Pancreas (tissue), 10 donors: ENCODE results near the gene PRSS33. TPM values are rescaled to one million over a fixed set of nuclear protein-coding genes. Genes with fewer than 3 reads are reported as not detected.
A peak's percentile ranks its signal among the peaks of the same experiment; 100 is the strongest.

ENCODE experiments used
- ATAC-seq, 4 donors: fragments of 200-7000 bp; cut with Tn5 transposase; one replicate each; pipeline versions ENCODE4 v1.8.0 to v1.9.1; 2020; ENCODE audit warnings: mild to moderate bottlenecking in 4 of 4, moderate library complexity in 4 of 4
- DNase-seq, 6 donors: peaks; one replicate each; pipeline ENCODE4 v3.0.0-alpha.2; 2020
- FAIRE-seq: peaks from 2 replicates; lab custom pipeline; 2012; peaks lifted over from hg19 to GRCh38; lab: Jason Lieb, UNC
- H3K27ac ChIP-seq, 4 donors: fragments of 200-600 bp; sonication (generic); 1 replicate in 3 of 4; 2 replicates in 1 of 4; pipeline versions ENCODE4 v1.5.0 to v1.8.0; 2020
- H3K27me3 ChIP-seq, 4 donors: fragments of 200-600 bp; one replicate each; pipeline ENCODE4 v1.8.0; 2021
- H3K36me3 ChIP-seq, 3 donors: fragments of 200-600 bp; sonication (generic) in 1 of 3; one replicate each; pipeline versions ENCODE4 v1.5.0 to v1.8.0; 2020 to 2021
- H3K4me1 ChIP-seq, 3 donors: fragments of 200-600 bp; one replicate each; pipeline ENCODE4 v1.8.0; 2021
- H3K4me3 ChIP-seq, 4 donors: fragments of 200-600 bp; sonication (generic) in 2 of 4; one replicate each; pipeline versions ENCODE4 v1.5.0 to v1.8.0; 2020 to 2021
- H3K9me3 ChIP-seq, 4 donors: fragments of 200-600 bp; one replicate each; pipeline ENCODE4 v1.8.0; 2021
- WGBS, 2 donors: extraction: QIAGEN DNeasy Blood & Tissue Kit; methylation state at CpG; one replicate each; pipeline ENCODE4 v1.1.7; 2013; 5-methylcytosine and 5-hydroxymethylcytosine counted together
- intact Hi-C, 3 donors: fragments of 100-400 bp; cut with DNase I; formaldehyde crosslinking; loops; one replicate each; pipeline versions ENCODE4 v1.11.1 to v1.14.2; 2022
- polyA plus RNA-seq, 2 donors: library from polyadenylated mRNA; stranded (reverse); fragments of 200-250 nt; gene quantifications; one replicate each; pipeline ENCODE4 v1.2.3, GENCODE V29; 2013
- total RNA-seq, 6 donors: library from RNA; stranded (reverse); fragmentation: NEBNext Ultra II Directional in 4 of 6; extraction: Animal tissue kit (Norgen Biotek cat#: 25700) in 4 of 6; gene quantifications; one replicate each; pipeline versions ENCODE4 v1.2.1 to v1.2.4, GENCODE V29; 2021 to 2023
- TF ChIP-seq, protein P1 (sequence below), 4 donors: fragments of 200-600 bp; sonication (generic) in 3 of 4; IDR thresholded peaks; one replicate each; pipeline versions ENCODE4 v1.5.0 to v1.8.0; 2021; ENCODE audit warnings: antibody characterized with exemption in 4 of 4
- donor health status: healthy with polysubstance abuse.
- donor health status: DM: no; HTN: no; CAD: no; lungs with moderate emphysema.
- donor health status: DM: no; HTN: no; CAD: no.
- donor health status: control.
- donor health status: control.
- donor health status: Bipolar disorder and iron deficiency.
- donor health status: DM: yes; HTN: yes; CAD: no.
- donor health status: DM: no; HTN: no; CAD: no.
- donor health status: DM: no; HTN: no; CAD: no.
- donor health status: DM: yes; HTN: yes; CAD: no.

The PRSS33 gene
- total and polyA plus RNA-seq, 8 donors: 0.05 TPM; not detected in 7

DNA sequence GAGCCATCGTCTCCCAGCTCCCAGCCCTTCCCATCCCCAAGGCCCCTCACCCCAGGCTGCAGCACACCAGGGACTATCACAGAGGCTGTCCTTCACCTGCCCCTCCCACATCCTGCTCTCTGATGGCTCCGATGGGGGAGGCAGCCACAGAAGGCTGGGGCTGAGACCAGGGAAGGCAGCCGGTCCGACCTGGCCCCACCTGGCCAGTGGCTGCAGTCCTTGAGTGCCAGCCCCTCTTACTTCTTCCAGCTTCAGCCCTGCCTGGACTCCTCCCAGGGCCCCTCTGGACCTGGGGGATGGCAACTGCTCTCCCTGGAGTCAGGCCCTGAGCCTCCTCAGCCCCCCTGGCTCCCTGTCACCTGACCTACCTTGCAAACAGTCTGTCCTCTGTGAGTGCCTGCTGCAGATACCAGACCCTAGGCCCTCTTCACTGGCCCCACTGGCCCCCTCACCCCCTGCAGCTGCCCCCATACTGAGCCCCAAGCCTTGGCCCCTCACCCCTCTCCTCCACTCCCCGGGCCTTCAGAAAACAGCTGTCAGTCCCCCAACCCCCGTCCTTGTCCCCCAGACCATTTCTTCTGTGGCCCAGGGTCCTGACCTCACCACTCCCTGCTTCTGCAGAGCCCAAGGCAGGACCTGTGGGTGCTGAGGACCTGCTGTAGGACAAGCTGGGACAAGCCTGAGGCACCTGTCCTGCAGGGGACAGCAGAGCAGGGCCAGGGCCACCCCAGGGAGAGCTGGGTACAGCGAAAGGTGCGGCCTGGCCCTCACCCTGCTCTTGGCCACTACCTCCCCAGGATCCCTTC, 47.5 kb downstream of the PRSS33 start:
- no peak overlapping the region for H3K4me3 ChIP-seq
- ATAC-seq (no peak), FAIRE-seq (no peak), DNase-seq (no peak)
- intact Hi-C loops: no loop called here
- TF ChIP-seq, protein P1, sequence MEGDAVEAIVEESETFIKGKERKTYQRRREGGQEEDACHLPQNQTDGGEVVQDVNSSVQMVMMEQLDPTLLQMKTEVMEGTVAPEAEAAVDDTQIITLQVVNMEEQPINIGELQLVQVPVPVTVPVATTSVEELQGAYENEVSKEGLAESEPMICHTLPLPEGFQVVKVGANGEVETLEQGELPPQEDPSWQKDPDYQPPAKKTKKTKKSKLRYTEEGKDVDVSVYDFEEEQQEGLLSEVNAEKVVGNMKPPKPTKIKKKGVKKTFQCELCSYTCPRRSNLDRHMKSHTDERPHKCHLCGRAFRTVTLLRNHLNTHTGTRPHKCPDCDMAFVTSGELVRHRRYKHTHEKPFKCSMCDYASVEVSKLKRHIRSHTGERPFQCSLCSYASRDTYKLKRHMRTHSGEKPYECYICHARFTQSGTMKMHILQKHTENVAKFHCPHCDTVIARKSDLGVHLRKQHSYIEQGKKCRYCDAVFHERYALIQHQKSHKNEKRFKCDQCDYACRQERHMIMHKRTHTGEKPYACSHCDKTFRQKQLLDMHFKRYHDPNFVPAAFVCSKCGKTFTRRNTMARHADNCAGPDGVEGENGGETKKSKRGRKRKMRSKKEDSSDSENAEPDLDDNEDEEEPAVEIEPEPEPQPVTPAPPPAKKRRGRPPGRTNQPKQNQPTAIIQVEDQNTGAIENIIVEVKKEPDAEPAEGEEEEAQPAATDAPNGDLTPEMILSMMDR (IDR thresholded peaks at IDR 0.05): no peak
- WGBS, 2 donors: 60 to 74% methylated on average over 7 to 8 of the region's 8 CpGs
- no peaks in the 10 kb centered on the region for H3K36me3 ChIP-seq
- no peak overlapping the region for H3K27ac ChIP-seq
- no peaks in the 10 kb centered on the region for H3K27me3 ChIP-seq
- H3K9me3 ChIP-seq: no peaks in the 10 kb centered on the region
- H3K4me1 ChIP-seq: no peaks in the 10 kb centered on the region

- Histone ChIP-seq H3K4me1 (no peaks in the 10 kb centered on the region), H3K27ac (no peak overlapping the region), H3K9me3 (no peaks in the 10 kb centered on the region), H3K36me3 (no peaks in the 10 kb centered on the region), H3K27me3 (no peaks in the 10 kb centered on the region), H3K4me3 (no peak overlapping the region)
- FAIRE-seq (no peak), ATAC-seq (no peak), DNase-seq (peak in 1 of 6 donors; percentile 55)
- TF ChIP-seq, protein P1 (IDR thresholded peaks at IDR 0.05): no peak
- intact Hi-C loops: no loop called here
- 81 to 82% methylated on average over 5 of the region's 5 CpGs for WGBS, 2 donors
These were observed 48.7 kb downstream of the PRSS33 start for GRCh38 chr16:2738615-2739014.

DNA sequence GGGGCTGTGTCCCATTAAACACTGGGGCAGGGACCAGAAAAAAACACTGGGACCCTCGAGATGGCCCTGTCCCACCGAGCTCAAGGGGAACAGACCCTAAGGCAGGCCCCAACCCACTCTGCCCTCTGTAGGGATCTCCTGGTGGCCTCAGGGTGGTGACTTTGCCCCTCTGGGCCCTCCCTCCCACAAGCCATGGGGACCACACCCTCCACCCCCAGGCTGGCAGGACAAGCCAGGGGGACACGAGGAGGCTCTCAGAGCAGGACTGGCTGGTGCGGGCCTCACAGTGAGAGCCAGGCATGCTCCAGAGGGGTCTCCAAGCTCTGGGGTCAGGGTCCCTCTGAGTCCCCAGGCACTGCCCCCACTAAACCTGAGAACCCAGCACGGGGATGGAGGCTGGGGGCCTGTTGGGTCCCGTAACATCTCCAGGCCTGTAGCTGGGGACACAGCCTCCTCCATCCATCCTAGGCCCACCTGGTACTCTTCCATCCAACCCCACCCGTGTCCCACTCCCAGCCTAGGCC, 49.4 kb downstream of the PRSS33 start:
- no peaks in the 10 kb centered on the region for H3K4me1 ChIP-seq
- intact Hi-C loops: no loop called here
- no peak for ATAC-seq
- WGBS, 2 donors: 68 to 76% methylated on average over 7 of the region's 7 CpGs
- H3K9me3 ChIP-seq: no peaks in the 10 kb centered on the region
- H3K4me3 ChIP-seq: no peak overlapping the region
- FAIRE-seq: no peak
- no peak for DNase-seq
- H3K27ac ChIP-seq: no peak overlapping the region
- H3K27me3 ChIP-seq: no peaks in the 10 kb centered on the region
- H3K36me3 ChIP-seq: no peaks in the 10 kb centered on the region
- TF ChIP-seq, protein P1 (IDR thresholded peaks at IDR 0.05): no peak

GRCh38 chr16:2737238-2737605, 50.1 kb downstream of the PRSS33 start:
- intact Hi-C loops: no loop called here
- H3K27me3 ChIP-seq: no peaks in the 10 kb centered on the region
- 85% methylated on average over 4 to 5 of the region's 5 CpGs for whole genome bisulfite sequencing, 2 donors

More at GRCh38 chr16:2737238-2737605, 50.1 kb downstream of the PRSS33 start:
- Histone ChIP-seq H3K4me3 (no peak overlapping the region), H3K27ac (no peak overlapping the region), H3K36me3 (no peaks in the 10 kb centered on the region), H3K9me3 (no peaks in the 10 kb centered on the region), H3K4me1 (no peaks in the 10 kb centered on the region)
- FAIRE-seq: no peak
- ATAC-seq: no peak
- TF ChIP-seq, protein P1 (IDR thresholded peaks at IDR 0.05): no peak
- no peak for DNase-seq
